Fibroblast of skin of scalp (primary cell): ENCODE measurements around the gene IHH. TPM values are rescaled to one million over a fixed set of nuclear protein-coding genes. Genes with fewer than 3 reads are reported as not detected.

ENCODE experiments used
- DNase-seq: peaks from one replicate; pipeline ENCODE4 v3.0.0-alpha.2; 2013
- polyA plus RNA-seq, 2 experiments: library from polyadenylated mRNA; unstranded; fragments of 120-200 nt; gene quantifications; one replicate each; pipeline ENCODE4 v1.2.1, GENCODE V29; 2013; ENCODE audit not compliant: insufficient read length in 2 of 2

The IHH gene
- polyA plus RNA-seq (2013, experiment 1 of 2; ENCODE audit: insufficient read length), result not detected
- polyA plus RNA-seq (2013, experiment 2 of 2; ENCODE audit: insufficient read length), result not detected

GRCh38 chr2:219060821-219061791 is at the start of gene IHH:
Gene IHH, minus strand, starts transcription at chr2:219060921. Its CDS starts 454 bp downstream, at chr2:219060467.
- DNase-seq, result no peak

GRCh38 chr2:219109471-219109870 is 48.8 kb upstream of the IHH start:
- DNase-seq, result no peak

DNA sequence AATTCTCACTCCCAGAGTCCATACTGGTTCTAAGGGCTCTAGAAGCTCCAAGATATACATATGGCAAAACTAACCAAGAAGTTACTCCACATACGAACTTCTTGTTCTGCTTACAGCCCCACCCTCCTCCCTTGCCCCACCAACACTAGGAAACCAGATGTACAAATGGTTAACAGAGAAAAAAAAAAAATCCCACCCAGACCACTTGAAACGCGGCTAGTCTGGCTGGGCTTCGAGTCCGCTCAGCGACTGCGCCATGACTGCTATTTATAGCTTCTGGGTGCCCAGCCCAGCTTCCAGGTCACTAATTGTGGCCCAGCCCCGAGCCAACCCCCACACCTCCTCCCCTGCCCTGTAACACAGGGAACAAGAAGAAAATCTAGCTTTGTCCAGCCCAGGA is 47.0 kb upstream of the IHH start:
- DNase-seq, result no peak

DNA sequence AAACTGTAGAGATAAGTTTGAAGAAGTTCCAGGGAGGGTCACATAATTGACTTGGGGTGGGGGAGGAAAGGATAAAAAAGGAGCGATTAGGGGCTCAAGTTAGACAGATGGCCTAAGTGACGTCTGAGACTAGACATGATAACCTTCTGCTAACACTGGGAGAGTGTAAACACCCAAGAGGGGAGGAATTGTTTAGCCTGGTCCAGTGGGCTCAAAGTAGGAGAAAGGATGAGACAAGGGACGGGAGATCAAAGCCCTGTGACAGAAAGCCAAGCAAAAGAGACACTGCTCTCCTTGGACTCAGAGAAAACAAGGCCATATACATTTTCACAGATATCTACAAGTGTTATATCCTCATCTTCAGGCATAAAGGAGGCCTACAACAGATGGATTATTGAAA is 45.5 kb upstream of the IHH start:
- no peak for DNase-seq

DNA sequence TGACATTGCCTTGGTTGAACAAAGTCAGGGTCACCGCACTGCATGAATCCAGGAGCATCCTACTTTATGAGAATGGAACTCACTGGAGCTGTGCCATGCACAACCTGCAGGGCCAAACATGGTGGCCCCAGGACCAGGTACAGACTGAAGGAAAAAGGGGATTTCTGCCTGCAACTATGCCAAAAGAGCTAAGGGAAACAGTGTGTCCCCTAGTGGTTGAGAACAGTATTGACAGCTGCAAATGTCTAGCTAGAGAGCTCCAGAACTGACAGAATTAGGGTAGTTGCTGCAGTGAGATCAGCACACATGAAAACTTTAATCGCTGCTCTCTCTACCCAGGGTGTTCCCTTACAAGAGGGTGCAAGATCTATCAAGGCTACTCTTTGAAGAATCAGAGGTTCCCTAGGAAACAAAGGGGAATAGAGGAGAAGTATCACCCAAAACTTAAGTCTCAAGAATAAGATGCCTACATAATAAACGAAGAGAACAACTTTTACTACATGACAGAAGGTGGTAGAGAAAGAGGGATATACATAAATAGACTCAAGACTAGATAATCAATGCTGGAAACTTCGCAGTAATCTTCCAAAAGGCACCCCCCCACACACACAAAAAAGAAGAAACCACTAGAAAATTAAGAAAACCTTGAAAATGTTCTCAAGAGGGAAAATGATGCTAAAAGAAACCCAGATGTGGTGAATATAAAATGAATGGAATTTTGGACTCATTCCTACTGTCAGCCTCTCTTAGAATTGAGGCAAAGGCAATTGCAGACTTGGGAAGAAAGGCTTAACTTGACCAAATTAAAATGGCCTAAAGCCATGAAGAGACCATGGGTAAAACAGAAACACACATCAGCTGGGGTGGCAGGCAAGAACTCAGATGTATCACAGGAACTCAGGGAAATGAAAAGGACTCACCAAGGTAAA is 43.6 kb upstream of the IHH start:
- peak; percentile 57 for DNase-seq

GRCh38 chr2:219099329-219099728 is 38.6 kb upstream of the IHH start:
- DNase-seq, result no peak

GRCh38 chr2:219095406-219095935 is 34.8 kb upstream of the IHH start:
- no peak for DNase-seq

- DNase-seq, result no peak
These were observed 33.5 kb upstream of the IHH start for GRCh38 chr2:219094171-219094570.

DNA sequence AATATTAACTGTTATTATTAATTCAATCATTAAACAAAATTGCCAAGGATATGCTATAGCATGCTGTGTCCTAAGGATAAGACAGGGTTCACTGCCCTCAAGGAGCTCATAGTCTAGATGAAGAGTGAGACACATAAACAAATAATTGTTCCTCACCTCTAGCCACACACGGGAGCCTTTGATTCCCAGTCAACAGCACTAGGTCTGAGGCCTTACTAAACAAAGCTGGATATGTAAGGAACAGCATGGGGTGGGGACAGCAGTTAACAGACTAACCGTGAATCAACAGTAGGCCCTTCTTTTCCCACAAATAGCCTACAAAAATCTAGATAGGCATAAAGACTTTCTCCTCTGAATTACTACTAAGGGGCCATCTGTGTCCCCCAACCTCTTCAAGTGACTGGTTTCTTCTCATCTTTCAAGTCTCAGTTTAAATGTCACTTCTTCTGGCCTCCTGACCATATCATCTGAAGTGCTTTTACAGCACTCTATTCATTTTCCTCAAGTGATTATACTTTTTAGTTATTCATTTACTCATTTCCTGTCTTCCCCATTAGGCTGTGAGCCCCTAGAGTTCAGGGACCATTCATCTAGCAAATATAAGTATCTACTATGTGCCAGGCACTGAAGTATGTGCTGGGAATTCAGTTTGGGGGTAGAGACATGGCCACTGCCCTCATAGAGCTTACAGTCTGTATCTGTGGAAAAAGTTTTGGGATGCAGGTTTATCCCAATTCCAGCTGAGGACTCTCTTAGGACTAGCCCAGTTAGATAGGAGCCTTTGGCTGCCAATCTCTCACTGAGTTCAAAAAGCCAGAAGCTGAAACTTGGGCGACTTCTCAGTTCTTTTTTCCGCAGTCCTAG is 29.9 kb upstream of the IHH start:
- no peak for DNase-seq

DNA sequence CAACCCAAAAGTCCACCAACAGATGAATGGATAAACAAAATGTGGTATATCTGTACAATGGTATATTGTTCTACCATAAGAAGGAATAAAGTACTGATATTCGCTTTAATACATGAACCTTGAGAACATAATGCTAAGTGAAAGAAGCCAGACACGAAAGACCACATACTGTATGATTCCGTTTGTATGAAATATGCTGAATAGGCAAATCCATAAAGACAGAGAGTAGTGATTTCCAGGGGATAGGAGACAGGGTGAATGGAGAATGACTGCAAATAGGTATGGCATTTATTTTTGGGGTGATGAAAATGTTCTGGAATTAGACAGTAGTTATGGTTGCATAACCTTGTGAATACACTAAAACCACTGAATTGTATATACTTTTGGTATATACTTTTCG is 28.6 kb upstream of the IHH start:
- DNase-seq, result no peak

- DNase-seq, result no peak
These were observed 27.1 kb upstream of the IHH start for GRCh38 chr2:219087848-219088247.

DNA sequence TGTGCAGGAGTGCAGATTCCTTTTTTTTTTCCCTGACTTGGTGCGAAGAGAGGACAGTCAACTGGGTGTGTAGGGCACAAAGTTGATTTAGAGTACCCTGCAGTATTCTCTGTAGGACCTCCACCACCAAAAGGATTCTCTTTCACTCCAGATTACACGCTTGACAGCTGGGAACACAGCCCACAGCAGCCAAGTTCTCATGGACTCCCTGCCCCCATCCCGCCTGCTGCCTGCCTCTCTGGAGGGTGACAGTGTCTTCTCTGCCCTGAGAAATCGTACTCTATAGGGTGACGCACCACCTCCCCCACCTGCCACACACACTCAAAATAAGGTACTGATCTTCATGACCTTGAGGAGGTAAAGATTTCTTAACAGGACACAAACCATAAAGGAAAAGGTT is 26.6 kb upstream of the IHH start:
- DNase-seq, result no peak

GRCh38 chr2:219086196-219086595 is 25.5 kb upstream of the IHH start:
- no peak for DNase-seq

DNA sequence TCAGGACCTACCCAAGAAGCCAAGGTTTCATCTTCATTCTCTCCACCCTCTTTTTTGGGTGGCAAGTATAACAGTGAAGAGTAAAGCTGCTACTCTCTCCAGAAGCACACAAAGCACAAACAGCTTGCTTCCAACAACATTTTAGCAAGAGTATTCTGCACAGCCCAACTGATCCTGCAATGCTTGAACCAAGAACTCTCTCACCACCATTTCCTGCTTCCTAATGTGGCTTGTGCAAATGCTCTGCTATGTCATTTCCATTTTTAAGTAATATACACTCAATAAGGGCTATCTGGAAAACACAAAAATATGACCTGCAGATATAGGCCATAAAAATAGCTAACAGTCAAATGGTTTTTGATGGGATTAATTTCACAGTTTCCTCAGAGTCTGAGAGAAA is 24.1 kb upstream of the IHH start:
- no peak for DNase-seq

GRCh38 chr2:219082332-219082958 is 21.7 kb upstream of the IHH start:
- DNase-seq, result no peak

GRCh38 chr2:219081701-219082331 is 21.1 kb upstream of the IHH start:
- no peak for DNase-seq

- no peak for DNase-seq
These were observed 20.4 kb upstream of the IHH start for GRCh38 chr2:219081096-219081495.

DNA sequence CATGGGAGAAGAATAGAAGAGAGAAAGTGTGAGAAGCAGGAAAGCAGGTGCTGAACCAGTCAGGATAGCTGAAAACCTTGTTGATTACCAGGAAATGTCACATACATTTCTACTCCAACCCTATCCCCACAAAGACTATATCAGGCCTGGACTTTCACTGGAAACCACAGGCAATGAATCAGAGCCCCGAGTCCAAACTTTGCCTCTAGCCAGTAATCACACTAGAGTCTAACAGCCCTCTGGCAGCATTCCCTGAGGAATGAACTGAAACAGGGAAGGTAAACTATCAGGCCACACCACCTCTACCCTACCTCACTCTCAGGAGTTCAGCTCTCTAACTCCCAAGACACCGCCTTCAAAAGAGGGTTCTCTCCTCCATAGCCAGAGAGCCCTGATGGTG is 18.7 kb upstream of the IHH start:
- DNase-seq, result no peak

- no peak for DNase-seq
These were observed 18.2 kb upstream of the IHH start for GRCh38 chr2:219078951-219079350.

- no peak for DNase-seq
These were observed 17.4 kb upstream of the IHH start for GRCh38 chr2:219078126-219078525.

GRCh38 chr2:219076253-219076652 is 15.5 kb upstream of the IHH start:
- no peak for DNase-seq
